ENCODE results near the gene MARCKS.

GRCh38 chr6:113847447-113847846 lies 9.7 kb upstream of the MARCKS start:
- TF ChIP-seq, protein P1, sequence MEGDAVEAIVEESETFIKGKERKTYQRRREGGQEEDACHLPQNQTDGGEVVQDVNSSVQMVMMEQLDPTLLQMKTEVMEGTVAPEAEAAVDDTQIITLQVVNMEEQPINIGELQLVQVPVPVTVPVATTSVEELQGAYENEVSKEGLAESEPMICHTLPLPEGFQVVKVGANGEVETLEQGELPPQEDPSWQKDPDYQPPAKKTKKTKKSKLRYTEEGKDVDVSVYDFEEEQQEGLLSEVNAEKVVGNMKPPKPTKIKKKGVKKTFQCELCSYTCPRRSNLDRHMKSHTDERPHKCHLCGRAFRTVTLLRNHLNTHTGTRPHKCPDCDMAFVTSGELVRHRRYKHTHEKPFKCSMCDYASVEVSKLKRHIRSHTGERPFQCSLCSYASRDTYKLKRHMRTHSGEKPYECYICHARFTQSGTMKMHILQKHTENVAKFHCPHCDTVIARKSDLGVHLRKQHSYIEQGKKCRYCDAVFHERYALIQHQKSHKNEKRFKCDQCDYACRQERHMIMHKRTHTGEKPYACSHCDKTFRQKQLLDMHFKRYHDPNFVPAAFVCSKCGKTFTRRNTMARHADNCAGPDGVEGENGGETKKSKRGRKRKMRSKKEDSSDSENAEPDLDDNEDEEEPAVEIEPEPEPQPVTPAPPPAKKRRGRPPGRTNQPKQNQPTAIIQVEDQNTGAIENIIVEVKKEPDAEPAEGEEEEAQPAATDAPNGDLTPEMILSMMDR (IDR thresholded peaks at IDR 0.05): no peak
- TF ChIP-seq POLR2A (IDR thresholded peaks at IDR 0.05) (no peak), EP300 (IDR thresholded peaks at IDR 0.05) (no peak)
